ENCODE data around the gene CTTN.

Gene CTTN

GRCh38 chr11:70473873-70474690, 75.8 kb downstream of the CTTN start:
- H3K36me3 ChIP-seq (ENCODE audit: control insufficient read depth, insufficient read depth, low read length): no peaks in the 10 kb centered on the region
- WGBS, 2 experiments: 90 to 91% methylated on average over 18 of the region's 18 CpGs

GRCh38 chr11:70474710-70475109, 76.4 kb downstream of the CTTN start:
- no peaks in the 10 kb centered on the region for H3K9me3 ChIP-seq (ENCODE audit: control insufficient read depth, low read length)
- no peak overlapping the region for H3K4me3 ChIP-seq (ENCODE audit: insufficient read depth, low read depth, low read length)
- H3K36me3 ChIP-seq (ENCODE audit: control insufficient read depth, insufficient read depth, low read length): no peaks in the 10 kb centered on the region
- H3K27me3 ChIP-seq (ENCODE audit: control insufficient read depth, insufficient read depth, low read length, poor library complexity, severe bottlenecking): no peaks in the 10 kb centered on the region
- peaks cover 6% of the 10 kb centered on the region for H3K4me1 ChIP-seq (ENCODE audit: control insufficient read depth, insufficient read depth, low read length)
- H3K27ac ChIP-seq (ENCODE audit: insufficient read depth, low read depth, low read length, poor library complexity, severe bottlenecking): no peak overlapping the region
- 88% methylated on average over 8 of the region's 8 CpGs for WGBS, 2 experiments

More at GRCh38 chr11:70473873-70474690, 75.8 kb downstream of the CTTN start:
- peaks cover 6% of the 10 kb centered on the region for H3K4me1 ChIP-seq (ENCODE audit: control insufficient read depth, insufficient read depth, low read length)
- H3K9me3 ChIP-seq (ENCODE audit: control insufficient read depth, low read length): no peaks in the 10 kb centered on the region
- no peaks in the 10 kb centered on the region for H3K27me3 ChIP-seq (ENCODE audit: control insufficient read depth, insufficient read depth, low read length, poor library complexity, severe bottlenecking)
- no peak overlapping the region for H3K27ac ChIP-seq (ENCODE audit: insufficient read depth, low read depth, low read length, poor library complexity, severe bottlenecking)
- H3K4me3 ChIP-seq (ENCODE audit: insufficient read depth, low read depth, low read length): no peak overlapping the region

GRCh38 chr11:70476669-70477068, 78.3 kb downstream of the CTTN start:
- no peak overlapping the region for H3K4me3 ChIP-seq (ENCODE audit: insufficient read depth, low read depth, low read length)
- 89 to 92% methylated on average over 4 of the region's 4 CpGs for WGBS, 2 experiments

DNA sequence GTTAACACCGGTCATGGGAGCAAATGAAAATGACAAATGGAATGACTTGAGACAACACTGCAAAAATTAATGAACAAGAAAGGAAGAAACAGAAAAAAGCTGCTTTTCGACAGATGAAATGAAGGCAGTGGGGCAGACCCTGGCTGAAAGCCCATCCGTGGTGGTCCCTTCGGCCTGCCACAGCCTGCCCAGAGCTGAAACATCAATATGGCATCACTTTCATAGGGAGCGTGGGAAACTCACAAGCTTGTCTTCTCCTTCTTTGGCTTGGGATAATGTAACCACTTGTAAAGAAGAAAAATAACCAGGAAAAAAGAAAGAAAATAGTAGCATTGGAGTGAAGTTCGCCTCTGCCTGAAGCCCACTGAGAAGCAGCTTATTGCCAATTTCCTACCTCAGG, 78.8 kb downstream of the CTTN start:
- 93% methylated on average over 6 of the region's 6 CpGs for WGBS, 2 experiments

More at GRCh38 chr11:70476669-70477068, 78.3 kb downstream of the CTTN start:
- Histone ChIP-seq H3K27ac (ENCODE audit: insufficient read depth, low read depth, low read length, poor library complexity, severe bottlenecking) (no peak overlapping the region), H3K4me1 (ENCODE audit: control insufficient read depth, insufficient read depth, low read length) (peaks cover 12% of the 10 kb centered on the region), H3K36me3 (ENCODE audit: control insufficient read depth, insufficient read depth, low read length) (no peaks in the 10 kb centered on the region), H3K9me3 (ENCODE audit: control insufficient read depth, low read length) (no peaks in the 10 kb centered on the region), H3K27me3 (ENCODE audit: control insufficient read depth, insufficient read depth, low read length, poor library complexity, severe bottlenecking) (no peaks in the 10 kb centered on the region)

GRCh38 chr11:70477609-70478008, 79.3 kb downstream of the CTTN start:
- H3K9me3 ChIP-seq (ENCODE audit: control insufficient read depth, low read length): no peaks in the 10 kb centered on the region
- no peaks in the 10 kb centered on the region for H3K27me3 ChIP-seq (ENCODE audit: control insufficient read depth, insufficient read depth, low read length, poor library complexity, severe bottlenecking)
- H3K4me3 ChIP-seq (ENCODE audit: insufficient read depth, low read depth, low read length): no peak overlapping the region
- no peak overlapping the region for H3K27ac ChIP-seq (ENCODE audit: insufficient read depth, low read depth, low read length, poor library complexity, severe bottlenecking)
- peaks cover 12% of the 10 kb centered on the region for H3K4me1 ChIP-seq (ENCODE audit: control insufficient read depth, insufficient read depth, low read length)
- H3K36me3 ChIP-seq (ENCODE audit: control insufficient read depth, insufficient read depth, low read length): no peaks in the 10 kb centered on the region
- WGBS, 2 experiments: 87 to 90% methylated on average over 10 of the region's 10 CpGs

More for the DNA sequence above, 78.8 kb downstream of the CTTN start:
- Histone ChIP-seq H3K27ac (ENCODE audit: insufficient read depth, low read depth, low read length, poor library complexity, severe bottlenecking) (no peak overlapping the region), H3K27me3 (ENCODE audit: control insufficient read depth, insufficient read depth, low read length, poor library complexity, severe bottlenecking) (no peaks in the 10 kb centered on the region), H3K4me1 (ENCODE audit: control insufficient read depth, insufficient read depth, low read length) (peaks cover 12% of the 10 kb centered on the region), H3K36me3 (ENCODE audit: control insufficient read depth, insufficient read depth, low read length) (no peaks in the 10 kb centered on the region), H3K9me3 (ENCODE audit: control insufficient read depth, low read length) (no peaks in the 10 kb centered on the region), H3K4me3 (ENCODE audit: insufficient read depth, low read depth, low read length) (no peak overlapping the region)

DNA sequence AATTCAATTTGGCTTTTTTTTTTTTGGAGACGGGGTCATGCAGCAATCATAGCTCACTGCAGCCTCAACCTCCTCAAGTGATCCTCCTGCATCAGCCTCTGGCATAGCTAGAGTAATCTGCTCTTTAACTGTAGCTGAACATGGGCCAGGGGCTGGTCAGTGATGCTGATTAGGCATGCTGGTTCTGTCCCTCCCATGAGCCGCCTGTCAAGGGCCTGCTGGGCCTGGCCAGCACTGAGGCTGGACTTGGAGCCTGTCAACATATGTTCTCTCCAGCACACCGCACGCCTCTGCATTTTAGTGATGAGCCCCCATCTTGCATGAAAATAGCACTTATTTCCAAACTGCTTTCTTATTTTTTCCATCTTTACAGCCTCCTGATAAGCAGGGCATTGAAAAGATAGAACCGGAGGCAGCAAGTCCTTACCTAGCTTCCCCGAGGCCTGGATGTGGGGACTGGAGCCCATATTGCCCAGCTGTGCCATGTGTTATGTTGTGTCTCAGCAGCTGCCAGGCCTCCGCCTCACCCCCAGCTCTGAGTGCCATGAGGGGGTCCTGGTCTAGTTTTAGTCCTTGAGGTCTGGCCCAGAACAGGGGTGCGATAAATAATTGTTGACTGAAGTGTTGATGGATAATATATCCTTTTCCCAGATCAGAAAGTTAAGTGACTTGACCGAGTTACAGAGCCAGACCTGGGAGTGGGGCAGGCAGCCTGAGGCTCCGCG, 80.0 kb downstream of the CTTN start:
- Histone ChIP-seq H3K27me3 (ENCODE audit: control insufficient read depth, insufficient read depth, low read length, poor library complexity, severe bottlenecking) (no peaks in the 10 kb centered on the region), H3K4me1 (ENCODE audit: control insufficient read depth, insufficient read depth, low read length) (peaks cover 12% of the 10 kb centered on the region), H3K36me3 (ENCODE audit: control insufficient read depth, insufficient read depth, low read length) (no peaks in the 10 kb centered on the region), H3K9me3 (ENCODE audit: control insufficient read depth, low read length) (no peaks in the 10 kb centered on the region), H3K4me3 (ENCODE audit: insufficient read depth, low read depth, low read length) (no peak overlapping the region), H3K27ac (ENCODE audit: insufficient read depth, low read depth, low read length, poor library complexity, severe bottlenecking) (no peak overlapping the region)
- 94 to 95% methylated on average over 11 of the region's 11 CpGs for WGBS, 2 experiments

DNA sequence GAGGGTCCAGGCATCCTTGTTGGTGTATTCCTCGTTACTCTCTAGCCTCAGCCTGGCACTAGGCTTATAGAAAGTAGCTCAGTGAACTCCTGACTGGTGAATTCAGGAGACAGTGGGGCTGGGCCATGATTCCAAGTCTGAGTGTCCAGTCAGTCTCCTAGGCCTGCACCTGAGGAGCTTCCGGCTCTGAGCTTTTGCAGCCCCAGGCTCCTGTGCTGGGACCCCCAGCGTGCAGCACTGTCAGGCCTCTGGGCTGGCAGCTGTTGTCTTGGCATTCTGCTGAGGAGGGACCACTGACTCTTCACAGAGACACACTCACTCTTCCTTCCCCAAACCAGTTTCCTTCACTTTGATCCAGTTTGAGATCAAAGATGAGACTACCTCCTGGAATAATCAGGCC, 82.4 kb downstream of the CTTN start:
- no peaks in the 10 kb centered on the region for H3K9me3 ChIP-seq (ENCODE audit: control insufficient read depth, low read length)
- no peak overlapping the region for H3K27ac ChIP-seq (ENCODE audit: insufficient read depth, low read depth, low read length, poor library complexity, severe bottlenecking)
- H3K4me1 ChIP-seq (ENCODE audit: control insufficient read depth, insufficient read depth, low read length): peaks cover 12% of the 10 kb centered on the region
- no peaks in the 10 kb centered on the region for H3K27me3 ChIP-seq (ENCODE audit: control insufficient read depth, insufficient read depth, low read length, poor library complexity, severe bottlenecking)
- no peak overlapping the region for H3K4me3 ChIP-seq (ENCODE audit: insufficient read depth, low read depth, low read length)
- H3K36me3 ChIP-seq (ENCODE audit: control insufficient read depth, insufficient read depth, low read length): no peaks in the 10 kb centered on the region
- 92 to 94% methylated on average over 3 of the region's 3 CpGs for WGBS, 2 experiments

DNA sequence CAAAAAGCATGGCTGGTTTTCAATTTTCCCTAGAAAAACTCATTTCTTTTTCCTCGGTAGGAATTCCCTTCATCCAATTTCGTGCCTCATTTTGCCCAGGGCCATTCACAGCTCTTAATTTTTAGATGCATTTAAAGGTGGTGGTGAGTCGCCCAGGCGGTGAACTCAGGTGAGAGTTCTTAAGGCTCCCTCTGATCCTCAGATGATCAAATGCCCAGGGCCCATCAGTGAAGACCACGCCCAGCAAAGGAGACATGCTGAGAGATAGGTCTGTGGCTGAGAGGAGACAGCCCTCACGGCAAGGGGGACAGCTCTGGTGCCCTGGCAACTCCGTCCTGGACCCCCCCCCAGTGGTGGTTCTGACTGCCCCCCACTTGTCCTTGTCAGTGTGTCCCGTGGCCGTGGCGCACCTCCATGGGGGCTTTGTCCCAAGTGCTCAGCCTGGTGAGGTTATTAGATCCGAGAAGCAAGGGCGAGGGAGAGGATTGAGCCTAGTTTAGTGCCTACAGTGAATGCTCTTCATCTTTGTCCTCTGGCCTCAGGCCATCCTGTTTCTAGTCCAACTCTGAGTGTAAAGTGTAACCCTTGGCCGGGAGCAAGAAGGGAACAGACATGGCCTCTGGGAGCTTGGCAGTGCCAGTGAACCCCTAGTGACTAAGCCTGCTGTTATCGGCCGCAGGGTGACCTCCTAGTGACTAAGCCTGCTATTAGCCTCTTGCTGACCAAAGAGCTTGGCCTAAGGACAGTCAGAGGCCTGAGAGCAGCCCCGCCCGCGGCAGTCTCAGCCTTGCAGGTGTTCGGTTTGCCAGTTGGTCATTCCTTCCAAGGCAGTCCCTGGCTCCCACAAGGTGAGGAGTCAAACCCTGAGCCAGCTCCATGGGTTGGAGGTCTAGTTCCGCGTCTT, 83.5 kb downstream of the CTTN start:
- peaks cover 12% of the 10 kb centered on the region for H3K4me1 ChIP-seq (ENCODE audit: control insufficient read depth, insufficient read depth, low read length)
- no peaks in the 10 kb centered on the region for H3K36me3 ChIP-seq (ENCODE audit: control insufficient read depth, insufficient read depth, low read length)
- no peaks in the 10 kb centered on the region for H3K9me3 ChIP-seq (ENCODE audit: control insufficient read depth, low read length)
- H3K27me3 ChIP-seq (ENCODE audit: control insufficient read depth, insufficient read depth, low read length, poor library complexity, severe bottlenecking): no peaks in the 10 kb centered on the region
- no peak overlapping the region for H3K4me3 ChIP-seq (ENCODE audit: insufficient read depth, low read depth, low read length)
- H3K27ac ChIP-seq (ENCODE audit: insufficient read depth, low read depth, low read length, poor library complexity, severe bottlenecking): no peak overlapping the region
- 94 to 96% methylated on average over 21 of the region's 21 CpGs for WGBS, 2 experiments

DNA sequence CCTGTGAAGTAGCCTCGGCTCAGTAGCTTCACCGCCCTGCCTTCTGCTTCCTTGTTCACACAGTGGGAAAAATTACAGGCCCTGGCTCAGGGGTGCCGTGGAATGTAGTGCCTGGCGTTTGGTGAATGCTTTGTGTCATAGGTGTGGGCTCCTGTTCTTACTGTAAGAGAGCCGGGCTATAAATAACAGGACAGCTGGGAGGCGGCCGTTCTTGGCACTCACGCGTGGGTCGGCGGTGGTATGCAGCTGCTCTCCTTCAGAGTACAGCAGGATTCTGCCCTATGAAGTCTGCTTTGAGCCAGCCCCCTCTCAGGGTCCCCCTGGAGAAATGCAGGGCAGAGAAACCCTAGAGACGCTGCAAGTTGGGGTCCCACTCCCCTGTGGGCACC, 84.2 kb downstream of the CTTN start:
- Histone ChIP-seq H3K4me3 (ENCODE audit: insufficient read depth, low read depth, low read length) (no peak overlapping the region), H3K27ac (ENCODE audit: insufficient read depth, low read depth, low read length, poor library complexity, severe bottlenecking) (no peak overlapping the region)
- WGBS, 2 experiments: 95% methylated on average over 12 of the region's 12 CpGs

More for the DNA sequence above, 84.2 kb downstream of the CTTN start:
- no peaks in the 10 kb centered on the region for H3K36me3 ChIP-seq (ENCODE audit: control insufficient read depth, insufficient read depth, low read length)
- peaks cover 12% of the 10 kb centered on the region for H3K4me1 ChIP-seq (ENCODE audit: control insufficient read depth, insufficient read depth, low read length)
- no peaks in the 10 kb centered on the region for H3K9me3 ChIP-seq (ENCODE audit: control insufficient read depth, low read length)
- H3K27me3 ChIP-seq (ENCODE audit: control insufficient read depth, insufficient read depth, low read length, poor library complexity, severe bottlenecking): no peaks in the 10 kb centered on the region
